NCI-H2196 treated with DMSO at 0.1 percent for 48 hours (cell line): Measurements from ENCODE around the gene FAM24B.

ENCODE experiments used
- DNase-seq: peaks from one replicate; lab custom pipeline; 2025; ENCODE audit not compliant: unreplicated experiment; lab: John Stamatoyannopoulos, UW

FAM24B gene

GRCh38 chr10:122828716-122829255, 50.6 kb downstream of the FAM24B start:
- DNase-seq: no peak

GRCh38 chr10:122827302-122827701, 52.1 kb downstream of the FAM24B start:
- DNase-seq: no peak

- no peak for DNase-seq
Measured at GRCh38 chr10:122822973-122823690, 56.2 kb downstream of the FAM24B start.

- no peak for DNase-seq
Measured at GRCh38 chr10:122821808-122822207, 57.6 kb downstream of the FAM24B start.

- no peak for DNase-seq
Measured at GRCh38 chr10:122815458-122815857, 63.9 kb downstream of the FAM24B start.

- no peak for DNase-seq
Measured at GRCh38 chr10:122814493-122814892, 64.9 kb downstream of the FAM24B start.

- DNase-seq: no peak
Measured at GRCh38 chr10:122812751-122813150, 66.6 kb downstream of the FAM24B start.

- no peak for DNase-seq
Measured at GRCh38 chr10:122802282-122802681, 77.1 kb downstream of the FAM24B start.
